Measurements from ENCODE around the gene MAD2L2.

GRCh38 chr1:11725616-11726015 lies 44.7 kb upstream of the MAD2L2 start:
- TF ChIP-seq CTCF (IDR thresholded peaks at IDR 0.05; ENCODE audit: low read depth, low read length, poor library complexity, severe bottlenecking), result no peak
- TF ChIP-seq EZH2phosphoT487 (IDR thresholded peaks at IDR 0.05; ENCODE audit: borderline replicate concordance, low read length), result no peak

All from DOHH2 (cell line).